ENCODE results near the gene TNIP1.

TNIP1 gene

DNA sequence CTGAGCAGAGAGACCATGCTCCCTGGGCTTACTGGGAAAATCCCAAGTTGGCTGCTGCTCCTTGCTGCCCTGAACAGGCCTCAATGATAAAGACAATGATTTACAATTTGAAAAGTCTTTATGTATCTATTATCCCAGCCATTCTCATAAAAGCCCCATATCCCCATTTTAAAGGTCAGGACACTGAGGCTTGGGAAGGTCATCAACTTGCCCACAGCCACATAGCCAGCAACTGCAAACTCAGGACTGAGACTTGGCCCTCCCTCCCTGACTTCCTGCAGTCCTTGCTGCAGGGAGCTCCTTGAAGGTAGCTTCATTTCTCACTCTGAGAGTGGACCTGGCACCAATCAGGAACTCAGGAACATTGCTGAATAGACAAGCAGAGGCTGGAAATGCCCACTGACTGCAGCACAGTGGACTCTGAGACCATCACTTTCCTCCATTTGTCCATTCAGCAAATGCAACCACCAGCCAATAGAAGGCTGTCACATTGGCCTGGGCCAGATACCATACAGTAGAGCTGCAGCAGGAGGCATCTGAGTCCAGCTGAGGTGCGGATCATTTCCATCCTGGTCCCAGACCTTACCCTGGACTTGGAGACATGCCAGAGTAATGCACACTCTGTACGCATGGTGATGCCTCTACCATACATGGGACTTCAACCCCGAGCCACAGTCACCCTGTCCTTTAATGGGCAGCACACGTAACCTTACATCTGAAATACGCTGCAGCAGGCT is 18.3 kb downstream of the TNIP1 start:
- no peak for DNase-seq

DNA sequence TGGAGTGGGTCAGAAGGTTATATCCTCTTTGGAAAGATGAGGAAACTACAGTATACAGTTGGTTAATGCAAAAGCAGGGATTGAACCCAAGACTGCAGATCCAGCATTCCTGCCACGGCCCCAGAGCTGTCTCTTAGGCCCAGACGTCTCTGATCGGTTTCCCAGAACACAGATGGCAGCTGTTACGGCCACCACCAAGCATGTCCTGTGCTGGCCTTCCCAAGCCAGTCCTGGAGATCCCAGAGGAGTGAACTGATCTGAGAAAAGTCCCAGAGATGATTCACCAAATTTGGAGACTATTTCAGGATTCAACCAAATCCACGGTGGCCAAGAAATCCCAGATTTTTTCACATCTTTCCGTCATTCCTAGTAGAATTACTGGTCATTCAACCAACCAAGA is 20.1 kb downstream of the TNIP1 start:
- no peak for DNase-seq

DNA sequence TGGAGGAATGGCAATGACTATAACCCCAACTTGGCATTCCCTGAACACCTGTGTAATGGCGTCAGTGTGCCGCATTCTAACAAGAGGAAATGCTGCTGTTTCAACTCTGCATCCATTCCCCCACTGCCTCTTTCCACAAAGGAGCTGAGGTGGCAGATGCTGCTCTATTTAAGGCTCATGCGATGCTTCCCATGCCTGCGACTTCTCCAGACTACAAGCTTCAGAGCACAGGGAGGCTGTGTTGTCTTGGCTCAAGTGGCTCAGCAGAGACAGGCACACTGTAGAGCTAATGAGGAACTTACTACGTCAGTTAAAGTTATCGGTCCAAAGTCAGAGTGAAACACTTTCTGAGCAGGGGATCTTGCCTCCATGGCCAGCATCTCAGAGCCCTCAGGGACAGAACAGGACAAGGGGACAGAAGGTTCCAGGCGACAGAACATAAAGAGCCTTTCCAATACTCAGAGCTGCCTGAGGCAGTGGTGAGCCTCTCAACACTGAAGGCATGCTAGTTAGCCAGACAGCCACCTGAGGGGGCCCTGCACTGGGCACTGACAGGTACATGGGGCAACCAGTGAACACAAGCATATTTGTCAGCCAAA is 21.8 kb downstream of the TNIP1 start:
- DNase-seq: no peak

DNA sequence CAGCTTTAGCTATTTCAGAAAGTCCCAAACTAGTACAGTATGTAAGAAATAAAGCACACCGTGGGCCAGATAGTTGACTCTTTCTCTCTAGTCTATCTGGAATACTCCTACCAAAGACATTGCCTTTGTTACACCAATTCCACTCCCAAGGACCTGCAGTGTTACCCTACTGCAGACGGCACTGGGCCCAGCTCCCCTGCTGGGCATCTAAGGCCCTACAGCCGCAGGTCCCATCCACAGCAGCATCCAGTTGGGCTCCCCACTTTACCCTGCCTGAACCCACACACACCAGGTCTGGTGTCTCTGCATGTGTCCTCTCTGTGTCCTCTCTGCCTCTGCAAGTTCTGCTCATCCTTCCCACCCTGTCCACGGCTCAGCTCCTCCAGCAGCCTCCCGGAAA is 22.5 kb downstream of the TNIP1 start:
- no peak for DNase-seq

DNA sequence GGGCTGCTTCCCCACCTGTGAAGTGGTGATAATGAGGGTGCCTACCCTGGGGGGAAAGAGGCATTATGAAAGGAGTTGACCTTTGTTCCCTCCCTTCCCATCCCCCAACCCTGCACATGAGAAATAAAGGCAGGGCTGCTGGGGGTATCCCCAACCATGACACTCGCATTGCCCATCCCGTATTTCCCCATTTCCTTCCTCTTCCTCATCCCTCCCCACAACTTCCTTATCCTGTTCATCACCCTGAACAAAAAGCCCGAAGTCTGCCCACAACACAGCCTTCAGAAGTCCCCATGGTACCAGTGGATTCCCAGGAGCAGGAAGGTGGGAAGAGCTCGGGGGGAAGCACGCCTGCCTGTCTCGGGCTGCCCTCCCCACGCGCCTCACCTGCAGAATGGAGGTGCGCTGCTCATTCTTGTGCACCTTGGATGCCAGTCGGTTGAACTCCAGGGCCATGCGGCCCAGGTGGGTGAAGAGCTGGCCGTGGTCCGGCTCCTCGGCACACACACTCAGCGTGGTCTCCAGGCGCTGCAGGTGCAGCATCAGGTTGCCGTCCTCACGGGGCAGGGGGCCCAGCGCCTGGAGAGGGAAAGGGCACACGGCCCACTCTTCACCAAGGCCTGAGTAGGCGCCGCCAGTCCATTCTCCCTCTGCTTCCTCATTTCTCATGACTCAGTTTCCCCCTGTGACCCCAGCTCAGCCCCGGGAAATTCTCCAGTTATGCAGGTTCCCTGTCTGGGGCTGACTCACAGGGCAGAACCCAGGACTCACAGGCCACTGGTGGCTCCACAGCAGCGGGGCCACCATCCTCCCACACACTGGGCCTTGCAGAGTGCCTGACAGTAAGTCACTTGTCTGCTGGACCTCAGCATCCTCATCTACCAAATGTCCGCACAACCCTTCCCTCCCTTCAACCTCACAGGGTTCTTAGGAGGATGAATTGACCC is 24.2 kb downstream of the TNIP1 start:
- no peak for DNase-seq

DNA sequence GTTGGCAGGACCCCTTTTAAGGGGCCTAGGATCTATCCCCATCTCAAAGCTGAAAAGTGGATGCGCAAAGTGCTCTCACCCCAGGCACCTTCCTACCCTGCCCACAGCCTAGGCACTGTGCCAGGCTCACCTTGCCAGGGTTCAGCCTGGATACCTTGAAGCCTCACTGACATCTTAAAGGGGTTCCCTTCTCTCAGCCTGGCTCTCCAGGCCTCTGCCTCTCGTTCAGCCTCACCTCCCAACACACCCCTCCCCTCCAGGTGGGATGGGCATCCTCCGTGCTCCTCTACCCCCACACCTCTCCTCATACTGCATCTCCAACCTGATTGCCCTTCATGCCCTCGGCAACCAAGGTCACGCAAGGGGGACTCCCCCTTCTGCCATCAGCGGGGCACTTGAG is 25.5 kb downstream of the TNIP1 start:
- DNase-seq: no peak

DNA sequence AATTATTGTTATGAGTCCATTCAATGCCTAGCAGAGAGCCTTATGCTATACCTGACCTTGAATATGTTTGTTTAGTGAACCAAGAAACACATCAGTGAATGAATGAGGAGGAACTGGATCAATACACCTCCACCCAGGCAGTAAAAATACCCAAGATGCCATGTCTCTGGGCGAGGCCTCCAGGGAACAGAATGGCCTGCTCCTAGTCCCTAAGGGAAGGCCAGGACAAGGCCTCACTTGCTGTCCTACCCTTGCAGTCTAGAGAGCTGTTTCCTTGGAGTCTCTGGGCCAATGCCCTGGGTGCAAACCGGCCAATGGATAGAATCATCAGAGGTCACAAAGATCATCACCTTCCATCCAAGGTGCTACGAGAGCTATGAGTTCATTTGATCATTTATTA is 26.1 kb downstream of the TNIP1 start:
- DNase-seq: no peak

DNA sequence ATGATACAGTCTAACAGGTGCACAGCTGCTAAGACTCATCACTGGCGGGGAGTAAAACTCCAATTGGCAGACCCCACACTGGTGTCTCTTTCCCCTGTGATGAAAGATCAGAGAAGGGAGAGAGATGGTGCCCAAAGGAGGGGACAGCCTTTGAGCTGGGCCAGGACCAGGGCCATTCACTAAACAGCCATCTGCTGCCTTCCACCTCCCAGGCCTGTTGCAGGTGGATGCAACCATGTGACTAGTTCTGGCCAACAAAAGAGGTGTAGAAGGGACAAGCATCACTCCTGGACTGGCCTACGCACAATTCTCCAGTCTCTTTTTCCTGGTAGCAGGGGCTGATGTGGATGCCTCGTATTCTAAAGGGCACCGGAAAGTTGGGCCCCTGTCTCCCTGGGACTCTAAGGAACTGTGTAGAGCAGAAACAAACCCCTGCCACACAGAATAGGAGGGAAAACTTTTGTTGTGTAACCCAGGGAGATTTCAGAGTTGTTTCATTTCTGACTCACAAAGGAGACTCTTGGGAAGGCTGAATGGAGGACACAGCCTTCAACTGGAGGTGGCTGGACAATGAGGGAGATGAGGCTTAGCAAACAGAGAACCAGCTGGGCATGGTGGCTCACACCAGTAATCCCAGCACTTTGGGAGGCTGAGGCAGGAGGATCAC is 26.9 kb downstream of the TNIP1 start:
- no peak for DNase-seq

DNA sequence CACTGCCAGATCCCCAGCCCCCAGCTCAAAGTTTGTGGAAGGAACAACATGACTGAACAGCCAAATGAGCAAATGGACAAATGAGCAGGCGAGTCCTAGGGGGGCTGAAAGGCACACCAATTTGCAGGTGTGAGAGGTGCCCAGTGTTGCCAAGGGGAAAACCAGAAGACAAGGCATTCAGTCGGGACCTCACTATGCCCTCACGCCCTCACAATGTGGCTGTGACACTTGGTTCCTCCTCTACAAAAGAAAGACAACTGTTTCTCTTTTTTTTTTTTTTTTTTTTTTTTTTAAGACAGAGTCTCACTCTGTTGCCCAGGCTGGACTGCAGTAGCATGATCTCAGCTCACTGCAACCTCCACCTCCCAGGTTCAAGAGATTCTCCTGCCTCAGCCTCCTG is 28.0 kb downstream of the TNIP1 start:
- no peak for DNase-seq

DNA sequence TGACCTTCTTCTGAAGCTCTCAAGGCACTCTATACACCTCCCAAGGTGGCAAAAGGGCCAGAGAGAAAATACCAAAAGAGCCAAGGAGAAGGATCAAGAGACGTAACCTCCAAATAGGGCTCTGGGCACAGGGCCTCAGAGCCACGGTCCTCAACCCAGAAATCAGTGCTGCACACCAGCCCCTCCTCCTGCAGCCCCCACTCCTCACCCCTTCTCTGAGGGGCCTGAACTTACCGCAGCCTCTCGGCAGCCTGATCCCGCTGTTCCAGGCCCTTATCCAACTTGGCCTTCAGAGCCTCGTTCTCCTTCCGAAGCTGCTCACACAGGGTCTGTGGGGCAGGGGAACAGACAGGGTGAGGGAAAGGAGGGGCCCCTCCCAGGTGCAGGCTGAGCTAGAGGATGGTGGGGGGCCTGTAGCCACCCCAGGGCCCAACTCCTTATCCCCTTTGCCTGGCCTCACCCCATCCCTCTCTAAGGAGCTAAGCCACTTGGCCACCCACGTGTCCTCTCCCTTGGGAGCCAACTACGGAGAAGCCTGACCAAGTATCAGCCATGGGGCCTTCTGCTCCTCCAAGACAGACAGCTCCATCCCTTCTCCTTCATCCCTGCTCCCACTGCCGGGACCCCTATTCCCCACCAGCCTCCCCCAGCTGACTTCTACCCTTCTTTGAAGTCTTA is 28.8 kb downstream of the TNIP1 start:
- no peak for DNase-seq

DNA sequence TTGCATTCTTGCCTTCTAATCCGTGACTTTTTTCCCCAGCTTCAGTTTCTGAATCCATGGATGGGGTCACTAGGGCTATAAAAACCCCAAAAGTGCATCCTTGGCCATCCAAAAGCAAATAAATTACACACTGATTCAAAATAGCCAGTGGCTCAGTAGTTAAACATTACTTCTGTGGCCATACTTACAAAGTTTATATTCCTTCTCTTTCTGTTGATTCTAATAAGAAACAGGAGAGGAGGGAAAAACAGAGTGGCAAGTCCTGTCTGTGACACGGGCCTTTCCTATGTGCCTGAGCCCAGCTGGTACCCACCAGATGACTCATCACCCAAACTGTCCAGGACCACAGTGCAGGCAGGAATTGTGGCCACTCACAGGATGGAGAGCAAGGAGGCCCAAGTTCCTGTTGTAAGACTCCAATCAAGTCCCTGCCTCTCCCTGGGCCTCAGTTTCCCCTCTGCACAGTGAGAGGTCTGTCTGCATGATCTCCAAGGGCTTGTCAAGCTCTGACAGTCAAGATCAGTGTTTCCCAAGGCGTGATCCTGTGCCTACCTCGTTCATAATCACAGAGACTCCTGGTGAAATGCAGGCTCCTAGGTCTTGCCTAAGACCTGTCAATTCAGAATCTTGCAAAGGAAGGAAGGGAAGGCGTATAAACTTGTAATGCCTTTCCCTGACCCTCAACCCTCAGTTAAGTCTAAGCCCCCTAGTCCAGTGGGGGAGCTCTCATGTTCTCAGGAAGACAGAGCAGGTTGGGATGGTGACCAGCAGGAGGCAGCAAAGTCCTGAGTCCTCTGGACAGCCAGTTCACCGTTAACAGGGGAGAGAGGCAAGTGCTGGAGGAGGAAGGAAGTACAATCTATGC is 29.5 kb downstream of the TNIP1 start:
- DNase-seq: no peak

DNA sequence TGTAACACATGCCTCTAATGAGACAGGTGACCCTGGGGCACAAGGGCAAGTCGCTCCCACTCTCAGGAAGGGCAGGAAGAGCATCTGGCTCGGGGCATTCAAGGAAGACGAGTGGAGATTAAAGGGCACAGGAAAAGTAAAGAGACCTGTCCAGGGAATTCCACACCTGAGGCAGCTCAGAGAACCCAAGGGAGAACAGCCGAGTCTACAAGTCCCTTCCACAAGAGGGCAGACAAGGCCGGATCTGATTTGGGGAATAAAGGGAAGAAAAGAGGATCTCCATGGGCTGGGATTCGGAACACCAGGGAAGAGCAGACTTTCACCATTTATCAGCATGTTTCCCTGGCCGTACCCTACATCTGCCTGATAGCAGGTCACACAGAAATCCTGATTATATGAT is 32.3 kb downstream of the TNIP1 start:
- no peak for DNase-seq

DNA sequence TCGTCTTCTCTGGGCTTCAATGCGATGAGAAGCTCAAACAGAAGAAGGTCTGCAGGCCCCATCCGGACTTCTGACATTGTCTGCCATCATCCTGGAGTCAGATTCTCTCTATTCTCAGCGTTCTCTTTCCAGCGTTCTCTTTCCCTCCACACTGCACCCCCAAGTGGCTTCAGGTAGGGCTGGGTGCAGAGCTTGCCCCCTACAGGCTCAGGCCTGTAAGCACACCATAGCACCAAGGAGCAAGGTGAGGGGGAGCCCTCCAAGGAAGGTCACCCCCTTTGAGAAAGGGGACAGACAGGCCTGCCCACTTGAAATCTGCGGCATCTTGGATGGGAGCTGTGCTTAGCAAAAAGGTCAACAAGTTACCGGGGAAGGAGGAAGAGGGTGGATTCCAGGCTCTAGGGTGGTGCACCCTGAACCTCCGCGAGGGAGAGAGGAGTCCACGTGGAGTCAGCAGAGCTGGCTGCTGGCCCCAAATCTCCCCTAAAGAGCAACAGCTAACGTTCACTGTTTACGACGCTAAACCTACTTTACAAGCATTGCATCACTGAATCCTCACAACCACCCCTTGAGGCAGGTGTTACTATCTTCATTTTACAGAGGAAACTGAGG is 32.9 kb downstream of the TNIP1 start:
- DNase-seq: no peak

DNA sequence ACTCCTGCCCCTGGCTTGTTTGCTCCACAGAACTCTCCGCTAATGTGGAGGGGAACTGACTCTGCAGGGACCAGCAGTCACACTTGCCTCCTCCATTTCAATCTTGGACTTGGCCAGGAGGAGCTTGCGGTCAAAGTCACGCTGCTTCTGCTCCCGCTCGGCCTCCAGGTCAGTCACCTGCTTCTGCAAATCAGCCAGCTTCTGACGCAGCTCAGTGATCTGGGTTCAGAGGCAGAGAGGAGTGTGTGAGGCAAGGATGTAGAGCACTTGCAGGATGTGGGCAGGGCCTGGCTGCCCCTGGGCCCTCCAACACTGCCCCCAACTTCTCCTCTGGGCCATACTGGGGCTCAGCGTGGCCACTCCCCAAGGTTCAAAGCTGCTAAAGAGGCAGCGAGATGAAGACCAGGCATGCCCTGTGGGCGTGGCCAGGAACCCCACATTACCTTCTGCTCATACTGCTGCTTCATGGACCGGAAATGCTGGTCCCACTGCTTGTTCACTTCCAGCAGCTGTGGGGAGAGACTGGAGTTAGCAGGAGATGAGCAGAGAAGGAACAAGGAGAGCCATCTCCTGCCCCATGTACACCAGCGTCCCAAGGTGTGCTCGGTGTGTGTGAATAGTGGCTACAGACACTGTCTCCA is 38.3 kb downstream of the TNIP1 start:
- DNase-seq: no peak

DNA sequence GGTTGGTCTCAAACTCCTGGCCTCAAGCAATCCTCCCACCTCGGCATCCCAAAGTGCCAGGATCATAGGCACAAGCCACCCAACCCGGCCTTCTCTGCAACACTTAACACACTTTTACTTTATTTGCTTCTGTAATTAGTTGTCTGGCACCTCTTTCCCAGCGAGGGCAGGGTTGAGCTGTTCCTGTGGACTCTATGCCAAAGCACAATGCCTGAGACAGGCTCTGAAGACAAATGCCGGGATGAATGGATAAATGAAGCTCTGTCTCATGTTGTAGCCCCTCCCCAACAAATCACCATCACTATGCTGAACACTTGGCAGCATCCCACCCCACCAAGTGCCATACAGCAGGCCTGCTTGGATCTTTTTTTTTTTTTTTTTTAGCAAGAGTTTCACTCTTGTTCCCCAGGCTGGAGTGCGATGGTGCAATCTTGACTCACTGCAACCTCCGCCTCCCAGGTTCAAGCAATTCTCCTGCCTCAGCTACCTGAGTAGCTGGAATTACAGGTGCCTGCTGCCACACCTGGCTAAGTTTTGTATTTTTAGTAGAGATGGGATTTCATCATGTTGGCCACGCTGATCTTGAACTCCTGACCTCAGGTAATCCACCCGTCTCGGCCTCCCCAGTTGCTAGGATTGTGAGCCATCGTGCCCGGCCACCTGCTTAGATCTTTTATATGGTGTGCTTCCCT is 39.1 kb downstream of the TNIP1 start:
- DNase-seq: no peak

DNA sequence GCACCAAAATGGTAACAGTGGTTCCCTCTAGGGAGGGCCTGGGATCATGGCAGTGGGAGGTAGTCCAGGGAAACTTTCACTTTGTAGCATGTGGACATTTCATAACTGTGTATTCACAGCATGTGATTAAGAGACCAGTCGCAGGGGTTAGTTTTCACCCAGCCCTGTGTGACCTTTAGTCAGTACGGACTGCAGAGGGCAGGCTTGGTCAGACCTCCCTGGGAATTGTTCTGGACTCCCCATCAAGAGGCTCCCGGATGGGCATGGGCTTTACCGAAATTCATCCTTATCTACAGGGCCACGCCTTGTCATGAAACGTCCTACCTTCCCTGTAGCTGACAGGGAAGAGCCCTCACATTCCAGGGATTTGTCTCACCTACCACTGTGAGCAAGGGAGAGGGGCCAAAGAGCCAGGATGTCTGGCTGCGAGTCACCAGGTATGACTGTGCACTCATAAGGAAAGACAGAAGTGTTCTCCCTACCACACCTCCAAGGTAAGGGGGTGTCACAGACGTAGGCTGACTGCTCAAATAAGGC is 40.6 kb downstream of the TNIP1 start:
- DNase-seq: no peak

DNA sequence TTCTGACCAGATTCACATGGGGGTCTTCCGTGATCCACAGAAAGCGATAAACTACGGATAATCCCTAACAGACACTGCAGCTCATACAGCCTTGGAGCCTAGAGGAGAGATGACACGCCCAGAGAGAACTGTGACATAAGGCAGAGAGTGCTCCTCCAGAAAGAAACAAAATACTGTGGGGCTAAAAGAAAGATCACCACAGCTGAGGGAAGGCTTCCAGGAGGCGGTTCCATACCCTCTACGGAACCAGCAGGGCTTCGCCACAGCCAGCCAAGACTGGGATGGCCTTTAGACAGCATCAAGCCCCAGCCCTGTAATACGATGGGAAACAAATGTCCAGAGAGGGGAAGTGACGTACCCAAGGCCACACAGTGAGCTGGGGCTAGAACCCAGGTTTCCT is 41.2 kb downstream of the TNIP1 start:
- no peak for DNase-seq

DNA sequence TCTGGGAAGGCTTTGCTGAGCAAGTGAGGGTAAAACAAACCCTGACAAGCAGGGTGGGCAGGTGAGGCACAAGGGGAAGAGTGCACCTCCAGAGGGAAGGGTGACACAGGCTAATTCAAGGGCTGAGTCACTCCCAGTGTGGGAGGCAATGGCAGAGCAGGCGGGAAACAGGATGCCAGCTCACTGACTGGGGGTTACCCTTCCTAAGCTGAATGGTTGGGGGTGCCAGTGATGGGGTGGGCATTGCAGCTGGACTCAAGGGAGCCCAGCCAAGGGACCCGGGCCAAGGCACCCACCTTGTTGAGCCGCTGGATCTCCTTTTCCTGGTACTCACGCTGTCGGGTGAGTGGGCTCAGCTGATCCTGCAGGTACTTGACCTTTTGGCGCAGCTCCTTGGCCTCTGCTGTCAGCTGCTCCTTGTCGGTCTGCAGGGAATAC is 42.0 kb downstream of the TNIP1 start:
- DNase-seq: no peak

DNA sequence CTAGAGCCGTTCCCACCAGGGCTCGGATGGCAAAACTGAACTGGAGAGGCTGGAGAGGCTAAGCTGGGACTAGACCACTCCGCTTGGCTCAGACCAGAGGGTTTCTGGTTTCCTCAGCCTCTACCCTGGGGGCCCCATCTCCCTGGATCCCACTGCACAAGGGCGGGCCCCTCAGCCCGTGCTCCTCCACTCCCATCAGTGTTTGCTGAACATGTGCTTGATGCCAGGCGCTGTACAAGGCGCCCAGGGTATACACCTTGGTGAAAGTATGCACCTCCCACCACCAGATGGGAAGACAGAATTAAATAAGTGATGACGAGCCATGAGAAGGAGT is 42.5 kb downstream of the TNIP1 start:
- no peak for DNase-seq

Measured in NCI-H1048 (cell line).